Measurements from ENCODE around the gene BACH2.
A peak's percentile ranks its signal among the peaks of the same experiment; 100 is the strongest.
"Not testable (repeated sequence)": the region's sequence is repeated elsewhere in the genome, so short reads cannot be mapped to it uniquely, and the experiment has no call there.

Gene BACH2

DNA sequence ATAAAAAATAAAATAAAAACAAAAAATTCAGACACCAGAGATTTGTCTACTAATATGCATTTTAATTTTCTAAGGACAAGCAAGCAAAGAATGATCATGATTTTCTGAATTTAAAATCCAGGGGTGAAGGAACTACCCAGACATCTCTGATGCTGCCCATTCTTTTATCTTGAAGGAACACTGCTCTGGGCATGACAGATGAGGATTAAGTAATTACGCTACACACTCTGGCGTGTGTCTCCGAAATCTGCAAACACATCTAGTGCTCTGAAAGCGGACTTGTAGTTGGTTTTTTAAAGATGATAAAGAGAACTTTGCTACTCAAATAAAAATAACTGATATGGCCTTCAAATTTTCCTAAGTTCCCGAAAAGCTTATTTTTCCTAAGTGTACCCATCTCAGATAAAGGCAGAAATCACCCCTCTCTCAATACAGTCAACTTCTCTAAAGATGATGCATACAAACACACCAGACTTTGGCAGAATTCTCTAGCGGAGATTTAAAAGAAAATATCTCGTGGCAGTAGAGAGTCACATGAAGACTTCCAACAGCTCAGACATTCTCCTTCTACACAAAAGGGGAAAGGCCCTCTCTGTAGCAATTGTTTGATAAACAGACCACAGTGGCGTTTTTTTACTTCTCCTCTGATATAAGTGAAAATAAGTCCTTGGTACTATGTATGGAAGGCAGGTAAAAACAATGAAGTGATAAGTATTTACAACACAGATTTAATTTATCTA, 133.8 kb downstream of the BACH2 start:
- no peak for DNase-seq (ENCODE audit: low read depth in 4 of 4, low spot score in 1 of 4)

DNA sequence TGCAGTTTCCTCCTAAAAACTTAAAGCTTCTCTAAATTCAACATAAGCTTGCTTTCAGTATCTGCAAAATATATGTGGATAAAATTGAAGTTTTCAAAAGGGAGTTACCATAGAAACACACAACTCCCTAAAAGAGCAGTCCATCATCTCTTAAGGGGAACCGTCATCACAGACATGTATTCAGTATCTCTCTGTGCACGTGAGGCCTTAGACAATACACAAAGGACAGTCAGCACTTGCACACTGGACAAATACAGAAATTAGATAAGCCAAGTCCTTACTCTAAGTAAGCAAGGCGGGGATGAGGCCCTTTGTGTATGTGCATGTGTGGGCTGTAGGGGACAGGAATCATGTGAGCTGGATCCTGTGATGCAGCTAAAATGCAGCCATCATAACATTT, 136.6 kb downstream of the BACH2 start:
- no peak for DNase-seq (ENCODE audit: low read depth in 4 of 4, low spot score in 1 of 4)

DNA sequence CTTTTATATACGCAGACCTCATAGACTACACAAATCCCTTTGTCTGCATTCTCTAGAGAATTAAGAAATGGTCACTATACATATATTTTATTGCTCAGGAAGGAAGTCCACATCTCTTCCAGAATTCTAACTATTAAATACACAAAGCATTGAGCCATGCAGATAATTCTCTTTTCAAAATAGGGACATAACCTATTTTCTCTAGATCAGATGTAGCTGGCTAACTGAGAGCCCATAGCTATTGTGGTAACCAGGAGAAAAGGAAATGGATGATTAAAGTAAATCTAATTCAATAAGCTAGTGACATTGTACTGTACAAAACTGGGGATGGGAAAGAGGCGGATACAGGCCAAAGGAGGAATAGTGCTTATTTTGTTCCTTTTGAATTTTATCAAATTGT, 137.2 kb downstream of the BACH2 start:
- DNase-seq (ENCODE audit: low read depth in 4 of 4, low spot score in 1 of 4): no peak

DNA sequence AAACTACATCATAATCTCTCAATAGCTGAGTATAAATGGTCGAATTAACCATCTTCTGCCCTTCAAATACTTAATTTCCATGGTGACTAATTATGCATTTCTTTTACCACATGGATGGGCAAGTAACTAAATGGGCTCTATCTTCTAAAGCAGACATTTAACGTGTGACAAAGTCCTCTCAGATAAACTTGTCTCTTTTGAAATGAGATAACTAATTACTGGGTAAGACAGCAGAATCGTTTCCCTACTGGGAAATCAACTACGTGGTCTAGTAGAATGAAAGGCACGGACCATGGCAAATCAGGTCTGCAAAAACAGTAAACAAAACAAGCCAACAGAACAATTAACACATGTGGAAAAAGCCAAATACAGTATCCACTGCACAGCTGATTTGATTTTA, 137.7 kb downstream of the BACH2 start:
- no peak for DNase-seq (ENCODE audit: low read depth in 4 of 4, low spot score in 1 of 4)

DNA sequence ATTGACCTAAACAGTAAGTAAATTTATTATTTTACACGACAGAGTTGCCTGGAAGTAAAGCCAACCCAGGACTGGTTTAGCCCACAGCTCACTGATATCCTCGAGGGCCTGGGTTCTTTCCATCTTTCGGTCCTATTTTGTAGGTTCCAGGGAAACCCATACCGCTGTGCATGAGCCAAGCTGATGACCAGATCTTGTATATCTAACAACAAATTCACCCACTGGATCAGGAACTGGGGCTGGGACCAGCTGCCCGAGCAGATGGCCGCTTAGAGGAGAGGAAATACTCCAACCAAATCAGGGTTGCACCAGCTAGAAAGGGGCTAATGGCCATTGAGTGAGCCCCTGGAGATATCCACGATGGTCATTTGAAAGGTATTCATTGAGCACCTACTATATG, 139.2 kb downstream of the BACH2 start:
- no peak for DNase-seq (ENCODE audit: low read depth in 4 of 4, low spot score in 1 of 4)

DNA sequence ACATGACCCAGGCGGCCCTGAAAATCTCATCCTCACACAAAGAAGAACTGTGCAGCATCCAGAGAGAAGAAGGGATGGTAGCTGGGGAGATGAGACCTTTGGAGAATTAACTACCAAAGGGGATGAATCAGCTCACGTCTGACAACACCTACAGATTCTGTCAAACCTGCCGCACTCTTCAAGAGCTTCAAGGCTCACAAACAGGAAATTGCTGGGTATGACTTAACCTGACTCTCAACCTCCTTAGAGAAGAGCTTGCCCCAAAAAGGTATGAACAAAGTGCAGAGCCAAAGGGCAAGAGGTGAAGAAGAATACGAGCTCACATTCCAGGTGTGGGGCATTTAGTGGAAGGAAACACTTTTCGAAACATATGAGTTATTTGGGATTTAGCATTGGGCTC, 139.8 kb downstream of the BACH2 start:
- DNase-seq (ENCODE audit: low read depth in 4 of 4, low spot score in 1 of 4): no peak

DNA sequence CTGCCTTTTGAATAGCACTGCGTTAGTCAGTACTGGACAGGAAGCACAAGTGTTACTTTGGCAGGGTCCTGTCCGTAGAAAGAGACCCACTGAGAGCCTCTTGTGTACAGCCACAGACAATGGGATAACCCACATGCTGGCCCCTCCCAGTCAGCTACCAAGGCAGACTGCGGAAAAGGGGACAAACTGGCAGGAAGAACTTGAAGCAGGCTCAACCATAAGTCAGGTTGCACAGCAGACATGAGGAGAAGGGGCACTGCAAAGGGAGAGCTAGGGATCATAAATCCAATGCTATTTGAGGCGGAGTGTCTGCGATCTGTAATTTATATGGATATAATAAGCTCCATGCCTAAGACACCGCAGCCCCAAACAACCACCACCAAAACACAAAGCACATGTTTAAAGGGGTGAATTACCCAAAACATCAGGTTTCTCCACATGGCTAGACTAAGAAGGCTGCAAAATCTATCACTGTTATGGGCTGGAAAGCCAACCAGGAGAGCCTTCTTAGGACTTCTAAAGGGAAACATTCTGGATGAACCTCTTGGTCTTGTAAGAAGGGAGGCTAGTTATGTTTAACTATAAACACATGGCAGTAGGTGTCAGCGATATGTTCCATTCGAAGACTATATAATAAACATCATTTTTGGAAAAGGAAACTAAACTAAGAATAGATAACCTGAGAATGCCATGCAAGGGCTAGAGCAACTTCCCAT, 141.7 kb downstream of the BACH2 start:
- DNase-seq (ENCODE audit: low read depth in 4 of 4, low spot score in 1 of 4): no peak

DNA sequence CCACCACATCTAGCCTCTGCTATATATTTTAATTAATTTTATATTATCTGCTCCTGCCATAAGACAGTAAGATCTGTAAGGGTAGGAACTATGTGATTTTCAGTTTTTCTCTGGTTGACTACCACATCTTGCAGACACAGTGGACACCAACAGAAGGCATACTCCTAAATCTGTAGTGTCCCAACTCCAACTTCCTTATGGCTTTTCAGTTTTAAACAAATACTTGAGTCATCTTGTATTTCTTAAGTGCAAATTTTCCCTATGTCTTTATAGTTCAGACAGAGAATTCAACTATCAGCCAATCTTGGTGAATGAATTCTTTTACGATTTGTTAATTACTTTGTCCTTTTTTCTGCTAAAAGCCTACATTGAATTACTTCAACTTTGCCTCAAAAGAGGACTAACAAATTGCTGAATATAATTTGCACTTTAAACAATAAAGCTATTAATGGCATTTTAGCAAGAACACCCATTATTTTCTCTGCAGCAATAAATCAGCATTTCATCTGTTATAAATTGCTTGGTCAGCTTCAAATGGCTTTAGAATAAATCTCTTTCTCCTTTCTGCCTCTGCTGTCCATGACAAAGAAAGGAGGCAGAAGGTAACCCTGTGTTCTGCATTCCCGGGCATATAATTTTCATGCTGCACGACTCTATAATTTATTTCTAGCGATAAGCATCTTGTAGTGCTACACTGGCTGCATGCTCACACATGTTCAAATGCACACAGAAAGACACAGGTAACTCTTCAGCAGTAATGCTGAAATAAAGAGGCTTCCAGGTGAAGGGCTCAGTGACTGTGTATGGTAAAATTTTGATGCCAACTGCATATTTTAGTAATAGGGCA, 144.8 kb downstream of the BACH2 start:
- no peak for DNase-seq (ENCODE audit: low read depth in 4 of 4, low spot score in 1 of 4)

DNA sequence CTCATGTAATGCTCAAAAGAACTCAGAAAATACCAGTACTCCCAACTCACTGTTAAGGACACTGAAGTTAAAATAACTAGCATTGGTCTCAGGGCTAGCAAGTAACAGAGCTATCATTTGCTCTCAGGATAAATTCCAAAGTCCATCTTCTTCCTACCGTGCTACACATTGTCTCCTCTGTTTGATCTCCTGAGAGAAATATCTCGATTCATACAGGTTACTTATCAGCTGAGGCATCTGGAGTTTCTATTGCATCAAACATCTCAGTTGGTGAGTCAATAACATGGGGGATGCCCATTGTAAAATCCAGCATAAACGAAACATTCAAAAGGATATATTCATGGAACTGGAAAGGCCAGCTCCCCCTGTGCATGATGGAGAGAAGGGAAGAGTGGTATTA, 147.4 kb downstream of the BACH2 start:
- no peak for DNase-seq (ENCODE audit: low read depth in 4 of 4, low spot score in 1 of 4)

DNA sequence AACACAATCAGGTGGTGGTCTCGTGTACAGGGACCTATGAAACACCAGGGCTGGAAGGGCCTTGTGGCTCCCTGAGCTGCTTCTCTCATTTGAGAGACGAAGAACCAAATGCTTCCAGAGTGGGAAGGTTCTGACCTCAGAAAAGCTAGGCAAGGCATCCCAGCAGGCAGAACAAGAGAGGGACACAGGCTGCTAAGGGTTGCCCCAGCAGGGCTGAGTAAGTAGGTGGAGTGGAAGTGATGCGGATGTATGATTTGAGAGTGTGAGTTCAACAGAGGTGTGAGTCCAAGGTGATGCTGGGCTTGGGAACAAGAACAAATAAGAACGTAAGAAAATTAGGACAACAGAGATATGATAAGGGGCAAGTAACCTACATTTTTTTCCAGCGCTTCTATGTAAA, 147.8 kb downstream of the BACH2 start:
- DNase-seq (ENCODE audit: low read depth in 4 of 4, low spot score in 1 of 4): no peak

DNA sequence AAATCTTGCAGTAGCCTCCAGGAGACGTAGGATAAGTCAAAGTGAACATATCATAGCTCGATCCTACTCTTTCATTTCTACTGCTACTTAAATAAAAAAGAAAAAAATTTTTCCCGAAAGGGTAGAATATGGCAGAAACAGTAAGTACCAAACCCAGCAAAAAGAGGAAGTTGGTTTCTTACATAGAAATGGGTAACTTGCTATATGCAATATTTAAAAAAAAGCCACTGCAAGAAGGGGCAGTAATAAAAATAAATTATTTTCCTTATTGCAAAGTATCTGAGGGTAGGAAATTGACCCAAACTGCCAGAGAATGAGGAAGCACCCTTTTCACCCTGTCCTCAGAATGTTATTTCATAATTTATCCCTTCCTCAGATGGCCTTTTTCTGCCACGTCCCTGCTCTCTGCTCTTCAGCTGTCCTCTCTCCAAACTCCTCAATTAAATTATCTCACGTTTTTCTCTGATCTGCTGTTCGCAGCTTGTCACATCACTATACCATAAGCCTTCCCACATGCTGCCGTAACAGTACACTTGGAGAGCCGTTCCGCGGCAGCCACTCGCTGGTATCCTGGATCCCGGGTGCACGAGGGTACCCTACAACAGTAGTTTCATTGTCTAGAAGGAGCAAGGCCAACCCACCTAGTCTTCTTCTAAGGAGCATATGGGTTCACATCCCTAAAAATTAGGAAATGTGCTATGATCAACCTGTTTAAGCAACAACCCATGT, 149.6 kb downstream of the BACH2 start:
- DNase-seq (ENCODE audit: low read depth in 4 of 4, low spot score in 1 of 4): no peak

DNA sequence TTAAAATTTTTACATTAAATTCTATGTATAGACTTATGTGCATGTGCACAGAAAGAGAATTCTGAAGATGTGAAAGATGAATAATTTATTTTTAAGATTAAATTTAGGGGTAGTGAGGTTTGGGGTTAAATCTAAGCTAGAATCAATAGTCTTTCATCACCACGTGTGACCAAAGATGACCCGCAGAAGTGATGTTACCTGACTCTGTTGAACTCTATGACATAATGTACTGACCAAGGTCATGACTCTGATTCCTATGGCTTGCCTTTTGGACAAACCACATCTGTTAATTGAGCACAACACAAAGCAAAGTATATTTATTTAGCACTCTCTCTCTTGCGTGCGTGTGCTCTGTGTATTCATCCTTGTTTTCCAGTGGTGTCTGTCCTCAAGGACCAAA, 150.6 kb downstream of the BACH2 start:
- no peak for DNase-seq (ENCODE audit: low read depth in 4 of 4, low spot score in 1 of 4)

DNA sequence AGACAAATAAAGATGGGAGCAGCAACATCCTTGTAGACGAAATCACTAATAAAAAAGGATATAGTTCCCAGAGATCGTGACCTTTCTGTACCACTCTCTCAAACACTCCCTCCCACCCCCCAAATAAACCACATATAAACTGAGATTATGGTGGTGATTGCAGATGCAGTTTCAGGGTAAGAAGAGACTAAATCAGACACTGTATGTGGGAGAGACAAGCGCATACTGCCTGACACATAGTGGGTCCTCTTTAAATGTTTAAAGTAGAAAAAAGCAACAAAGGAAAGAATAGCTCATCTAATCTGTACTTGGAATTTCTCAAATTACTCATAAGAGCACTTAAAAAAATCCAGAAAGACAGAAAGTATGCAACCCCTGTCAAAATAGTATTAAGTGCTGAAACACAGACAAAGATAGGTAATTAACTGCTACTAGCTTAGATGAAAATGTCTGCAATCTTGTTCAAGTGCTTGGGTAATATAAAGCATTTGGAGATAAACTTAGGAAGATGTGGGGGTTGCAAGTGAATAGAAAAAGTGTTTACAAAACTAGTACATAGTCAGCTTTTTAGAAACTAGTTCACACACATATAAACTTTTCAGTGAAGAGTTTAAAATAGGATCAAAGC, 151.6 kb downstream of the BACH2 start:
- no peak for DNase-seq (ENCODE audit: low read depth in 4 of 4, low spot score in 1 of 4)

DNA sequence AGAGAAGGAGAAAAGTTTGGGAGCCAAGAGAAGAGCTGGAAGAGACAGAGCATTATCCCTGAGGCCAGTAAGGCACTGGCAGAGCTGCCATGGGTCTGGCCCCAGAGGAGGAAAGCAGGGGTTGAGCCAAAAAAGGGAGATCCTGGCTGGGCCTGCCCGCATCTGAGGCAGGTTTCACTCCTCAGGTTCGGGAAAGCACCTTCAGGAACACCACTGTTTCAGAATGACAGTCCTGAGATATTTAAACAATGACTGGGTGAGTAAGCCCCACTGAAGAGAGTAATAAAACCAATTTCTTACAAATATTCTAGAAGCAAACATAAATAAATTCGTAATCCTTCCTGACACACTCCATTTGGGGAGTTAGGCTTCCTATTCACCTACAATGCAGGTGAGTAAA, 152.2 kb downstream of the BACH2 start:
- DNase-seq (ENCODE audit: low read depth in 4 of 4, low spot score in 1 of 4): peak in 3 of 4 experiments; percentile 17 to 56 (median 40)

DNA sequence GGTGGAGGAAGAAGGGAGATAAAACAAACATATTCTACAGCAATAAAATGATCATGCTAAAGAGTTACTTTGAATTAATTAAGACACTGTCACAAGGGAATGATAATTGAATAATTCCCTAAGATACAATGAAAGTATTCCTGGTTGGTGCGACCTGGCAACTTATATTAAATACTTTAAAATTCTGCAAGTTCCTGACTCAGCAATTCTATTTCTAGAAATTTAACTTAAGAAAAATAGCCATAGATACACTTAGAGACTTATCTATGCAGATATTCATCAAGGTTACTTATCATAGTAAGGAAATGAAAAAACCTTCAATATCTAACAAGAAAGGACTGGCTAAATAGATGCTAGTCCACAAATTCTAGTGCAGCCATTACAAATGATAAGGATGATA, 156.0 kb downstream of the BACH2 start:
- DNase-seq (ENCODE audit: low read depth in 4 of 4, low spot score in 1 of 4): no peak

DNA sequence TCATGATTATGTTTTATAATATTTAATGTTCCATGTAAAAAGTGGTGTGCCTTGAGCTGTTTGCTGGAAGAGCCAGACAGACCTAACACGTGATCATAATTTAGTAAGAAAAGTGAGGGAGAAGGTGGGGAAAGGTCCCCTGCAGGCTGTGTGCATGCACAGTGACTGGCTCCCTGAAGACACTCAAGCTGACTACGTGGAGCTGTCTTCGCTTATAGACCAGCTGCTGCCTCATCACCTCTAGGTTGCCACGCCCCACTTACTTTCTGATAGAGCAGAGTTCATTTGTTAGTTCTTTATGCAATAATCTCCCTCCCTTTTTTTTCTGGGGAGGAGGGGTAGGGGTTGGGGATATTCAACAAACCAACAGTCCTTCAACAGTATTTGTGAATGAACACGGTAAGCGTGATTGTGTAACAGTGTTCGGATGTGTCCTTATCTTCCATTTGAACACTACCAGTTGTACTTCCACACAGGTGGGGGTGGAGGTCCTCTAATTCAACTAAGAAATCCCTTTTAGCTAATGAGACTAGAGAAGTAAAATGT, 157.3 kb downstream of the BACH2 start:
- no peak for DNase-seq (ENCODE audit: low read depth in 4 of 4, low spot score in 1 of 4)

DNA sequence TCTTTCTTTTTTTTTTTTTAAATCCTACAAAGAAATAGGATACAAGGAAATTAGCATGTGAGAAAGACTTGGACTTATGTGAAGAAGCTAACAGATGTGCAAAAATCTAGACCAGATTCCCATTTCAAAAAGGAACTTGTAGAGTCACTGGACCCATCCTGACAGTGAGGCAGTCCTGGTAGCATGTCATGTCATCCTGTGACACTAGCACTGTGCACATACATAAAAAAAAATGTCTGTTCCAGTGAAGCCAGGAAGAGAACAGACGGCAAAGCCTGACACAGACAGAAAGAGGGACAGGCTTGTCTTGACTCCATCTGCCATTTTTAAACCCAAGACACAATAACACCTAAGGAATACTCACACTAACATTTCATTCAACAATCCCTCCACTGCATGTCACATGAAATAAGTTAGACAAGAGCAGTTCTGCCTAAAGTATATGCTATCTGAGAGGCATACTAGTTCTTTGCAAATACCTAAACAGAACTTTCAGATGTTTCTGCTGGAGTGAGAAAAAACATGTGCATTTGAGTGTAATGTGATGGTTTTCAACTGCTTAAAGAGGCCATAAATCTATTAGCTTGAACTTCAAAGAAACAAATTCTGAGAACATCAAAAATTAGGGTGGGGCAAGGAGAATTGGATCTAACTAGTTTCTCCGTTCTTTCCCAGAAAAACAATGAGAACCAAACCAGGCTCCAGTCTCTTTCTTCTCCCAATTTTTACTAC, 159.6 kb downstream of the BACH2 start:
- DNase-seq (ENCODE audit: low read depth in 4 of 4, low spot score in 1 of 4): no peak

DNA sequence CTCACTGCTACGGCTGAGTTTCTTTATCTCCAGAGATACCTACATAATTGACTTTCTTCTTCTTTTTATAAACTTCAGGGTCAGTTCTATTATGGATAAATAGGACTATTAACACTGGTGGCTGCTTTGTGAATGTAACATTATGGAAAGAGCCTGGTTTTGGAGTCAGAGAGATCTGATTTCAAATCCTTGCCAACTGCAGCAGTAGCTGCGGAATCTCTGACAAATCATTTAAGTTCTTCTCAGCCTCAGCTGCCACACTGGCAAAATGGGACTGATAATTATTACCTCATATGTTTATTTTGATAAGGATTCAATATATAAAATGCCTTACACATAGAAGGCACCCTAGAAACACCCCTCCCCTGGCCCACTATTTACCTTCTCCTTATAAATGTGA, 160.5 kb downstream of the BACH2 start:
- DNase-seq (ENCODE audit: low read depth in 4 of 4, low spot score in 1 of 4): no peak

DNA sequence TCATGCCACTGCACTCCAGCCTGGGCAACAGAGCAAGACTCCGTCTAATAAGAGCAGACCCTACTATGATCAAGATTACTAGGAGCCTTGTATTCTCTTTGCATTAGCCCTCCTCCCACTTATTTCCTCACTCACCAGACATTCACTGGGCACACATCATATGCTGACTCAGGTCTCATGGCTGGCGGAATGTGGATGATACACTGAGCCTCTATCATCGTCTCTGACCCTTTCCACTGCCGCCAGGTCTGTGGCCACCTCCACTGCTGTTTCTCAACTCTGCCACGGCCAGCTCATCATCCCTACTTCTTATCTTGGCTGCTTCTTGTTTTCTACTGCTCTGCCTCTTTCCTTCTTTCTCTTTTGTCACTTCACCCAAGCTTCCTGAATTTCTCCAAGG, 161.0 kb downstream of the BACH2 start:
- DNase-seq (ENCODE audit: low read depth in 4 of 4, low spot score in 1 of 4): no peak

DNA sequence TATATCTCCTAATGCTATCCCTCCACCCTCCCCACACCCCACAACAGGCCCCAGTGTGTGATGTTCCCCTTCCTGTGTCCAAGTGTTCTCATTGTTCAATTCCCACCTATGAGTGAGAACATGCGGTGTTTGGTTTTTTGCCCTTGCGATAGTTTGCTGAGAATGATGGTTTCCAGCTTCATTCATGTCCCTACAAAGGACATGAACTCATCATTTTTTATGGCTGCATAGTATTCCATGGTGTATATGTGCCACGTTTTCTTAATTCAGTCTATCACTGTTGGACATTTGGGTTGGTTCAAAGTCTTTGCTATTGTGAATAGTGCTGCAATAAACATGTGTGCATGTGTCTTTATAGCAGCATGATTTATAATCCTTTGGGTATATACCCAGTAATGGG, 163.0 kb downstream of the BACH2 start:
- not testable (repeated sequence) for DNase-seq (ENCODE audit: low read depth in 4 of 4, low spot score in 1 of 4)
